HG03095 (cell line): ENCODE results near the gene C16orf92.
"Not testable (repeated sequence)": the region's sequence is repeated elsewhere in the genome, so short reads cannot be mapped to it uniquely, and the experiment has no call there.

Experiments
- ATAC-seq: cut with Tn5 transposase; IDR thresholded peaks from one replicate; pipeline ENCODE4 v1.9.1; 2021; ENCODE audit warnings: moderate library complexity; ENCODE audit not compliant: unreplicated experiment

The C16orf92 gene

DNA sequence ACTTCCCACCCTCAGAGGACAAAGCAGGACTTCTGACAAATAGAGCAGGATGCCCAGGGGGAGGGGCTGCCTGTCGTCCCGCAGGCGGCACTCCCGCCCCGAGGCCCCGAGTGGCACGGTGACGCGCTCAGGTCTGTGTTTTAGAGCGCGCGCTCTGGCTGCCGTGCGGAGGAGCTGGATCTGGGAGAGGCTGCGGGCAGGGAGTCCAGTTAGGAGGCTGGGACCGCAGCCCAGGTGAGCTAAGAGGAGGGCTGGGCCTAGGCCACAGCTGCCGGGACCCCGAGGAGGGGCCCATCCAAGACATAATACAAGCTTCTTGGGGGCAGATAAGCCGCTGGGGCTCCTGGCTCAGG, 18.6 kb upstream of the C16orf92 start:
- ATAC-seq, result no peak

GRCh38 chr16:30004811-30005242, 18.2 kb upstream of the C16orf92 start:
- no peak for ATAC-seq

GRCh38 chr16:30005341-30006094, 17.5 kb upstream of the C16orf92 start:
- ATAC-seq, result no peak

GRCh38 chr16:30006095-30006473, 16.9 kb upstream of the C16orf92 start:
- ATAC-seq, result no peak

DNA sequence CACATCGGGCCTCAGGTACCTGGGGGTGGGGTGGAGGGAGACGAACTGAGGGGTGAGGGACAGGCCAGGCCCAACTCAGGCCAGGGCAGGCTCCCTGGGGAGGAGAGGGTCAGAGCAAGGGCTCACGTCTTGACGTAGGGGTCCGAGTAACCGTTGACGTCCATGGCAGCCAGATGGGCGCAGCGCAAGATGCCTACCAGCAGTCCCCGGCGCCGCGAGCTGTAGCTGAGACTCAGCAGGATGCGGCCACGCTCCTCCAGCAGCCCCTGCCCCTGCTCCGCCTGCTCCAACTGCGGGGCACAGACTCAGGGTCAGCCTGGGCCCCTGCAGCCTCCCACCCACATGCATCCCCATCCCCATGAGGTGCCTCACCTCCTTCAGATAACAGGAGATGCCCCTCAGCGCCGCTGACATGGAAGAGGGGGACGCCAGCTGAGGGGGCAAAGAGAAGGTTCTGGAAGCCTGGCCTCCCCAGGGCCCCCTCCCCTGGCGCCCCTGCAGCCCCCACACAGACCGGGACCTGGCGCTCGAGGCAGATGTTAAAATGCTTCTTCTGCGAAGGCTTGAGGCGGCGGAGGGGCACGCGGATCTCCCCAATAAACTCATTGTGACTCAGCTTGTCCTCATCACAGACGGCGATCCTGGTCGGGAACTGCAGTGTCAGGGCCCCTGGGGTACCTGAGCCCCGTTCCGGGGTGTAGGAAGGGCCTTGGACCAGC, 16.2 kb upstream of the C16orf92 start:
- ATAC-seq, result no peak

- ATAC-seq, result no peak
These were observed 15.6 kb upstream of the C16orf92 start for GRCh38 chr16:30007378-30007895.

GRCh38 chr16:30009085-30009862, 13.7 kb upstream of the C16orf92 start:
- ATAC-seq, result no peak

DNA sequence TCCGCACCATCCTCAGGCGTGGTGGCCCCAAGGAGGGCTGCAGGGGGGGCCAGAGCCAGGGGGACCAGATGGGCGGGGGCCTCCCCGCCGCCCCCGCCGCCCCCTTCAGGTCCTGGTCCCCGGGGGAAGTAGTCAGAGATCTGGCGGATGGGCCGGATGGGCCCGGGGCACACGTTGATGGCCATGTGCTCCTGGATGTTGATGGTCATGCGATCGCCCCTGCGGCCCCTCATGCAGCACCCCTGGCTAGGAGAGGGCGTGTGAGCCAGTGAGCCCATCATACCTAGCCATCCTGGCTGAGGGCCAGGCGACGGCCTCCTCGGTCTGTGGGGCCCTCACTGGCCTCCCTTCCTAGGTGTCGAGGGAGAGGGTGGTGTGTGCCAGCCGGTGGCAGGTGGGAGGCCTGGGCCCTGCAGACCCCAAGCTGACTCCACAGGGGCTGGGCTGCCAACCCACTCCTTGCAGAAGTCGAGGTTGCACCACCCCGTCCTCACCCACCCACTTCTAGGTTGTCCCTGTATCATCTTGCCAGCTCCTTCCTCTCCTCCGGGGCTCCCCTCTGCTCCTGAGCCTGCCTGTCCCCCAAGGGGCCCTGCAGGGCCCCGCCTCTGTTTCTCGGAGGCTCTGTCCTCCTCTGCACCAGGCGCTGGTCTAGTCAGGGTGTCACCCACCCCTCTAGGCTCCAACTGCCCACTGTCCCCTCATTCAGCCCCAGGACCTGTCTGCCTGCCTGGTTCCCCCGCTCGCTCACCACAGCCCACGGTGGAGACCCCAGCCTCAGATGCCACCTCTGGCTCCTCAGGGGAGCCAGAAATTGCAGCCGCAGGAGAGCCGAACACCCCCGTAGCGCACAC, 12.8 kb upstream of the C16orf92 start:
- no peak for ATAC-seq

- ATAC-seq, result no peak
These were observed 11.9 kb upstream of the C16orf92 start, which contains the start of gene DOC2A for GRCh38 chr16:30010844-30011713. Gene DOC2A, minus strand, starts transcription at chr16:30011027. Its CDS starts 805 bp downstream, at chr16:30010222.

DNA sequence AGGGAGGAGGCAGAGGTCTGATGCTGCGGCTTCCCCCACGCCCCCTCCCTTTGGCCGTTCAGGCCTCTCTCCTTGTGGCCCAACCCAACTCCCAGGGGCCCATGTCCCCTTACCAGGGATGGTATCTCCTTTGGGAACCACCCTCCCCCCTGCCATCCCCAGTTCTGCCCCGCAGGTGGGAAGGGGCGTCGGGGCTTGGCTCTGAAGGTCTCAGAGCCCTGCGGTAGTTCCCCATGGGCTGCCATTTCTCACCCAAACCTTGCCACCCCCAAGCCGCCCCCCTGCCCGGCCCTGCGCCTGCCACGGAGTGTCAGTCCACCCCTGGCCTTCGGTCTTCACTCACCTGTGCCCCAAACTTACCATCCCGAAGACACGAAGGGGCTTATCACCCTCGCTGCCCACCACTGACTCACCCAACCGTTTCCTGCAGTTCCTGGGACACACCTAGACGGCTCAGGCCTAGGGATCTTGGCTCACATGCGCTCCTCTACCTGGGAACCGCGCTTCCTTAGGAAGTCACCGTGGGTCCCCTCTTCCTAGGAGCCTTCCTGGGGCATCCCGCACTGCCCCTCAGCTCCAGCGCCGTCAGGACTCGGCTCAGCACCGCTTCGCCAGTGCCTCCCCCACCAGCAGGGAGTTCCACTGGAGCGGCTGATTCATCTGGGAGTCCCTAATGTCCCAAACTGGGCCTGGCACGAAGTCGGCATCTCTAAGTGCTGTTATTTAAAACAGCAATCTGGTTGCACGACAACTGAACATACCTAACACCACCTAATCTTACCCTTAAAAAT, 11.1 kb upstream of the C16orf92 start:
- ATAC-seq, result no peak

DNA sequence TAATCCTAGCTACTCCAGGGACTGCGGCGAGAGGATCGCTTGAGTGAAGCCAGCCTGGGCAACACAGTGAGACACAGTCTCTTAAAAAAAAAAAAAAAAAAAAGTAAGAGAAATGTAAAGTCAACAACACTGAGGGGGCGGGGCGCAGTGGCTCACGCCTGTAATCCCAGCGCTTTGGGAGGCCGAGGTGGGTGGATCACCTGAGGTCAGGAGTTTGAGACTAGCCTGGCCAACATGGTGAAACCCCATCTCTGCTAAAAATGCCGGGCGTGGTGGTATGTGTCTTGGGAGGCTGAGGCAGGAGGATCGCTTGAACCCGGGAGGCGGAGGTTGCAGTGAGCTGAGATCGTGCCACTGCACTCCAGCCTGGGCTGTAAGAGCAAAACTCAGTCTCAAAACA, 10.4 kb upstream of the C16orf92 start:
- ATAC-seq, result not testable (repeated sequence)

DNA sequence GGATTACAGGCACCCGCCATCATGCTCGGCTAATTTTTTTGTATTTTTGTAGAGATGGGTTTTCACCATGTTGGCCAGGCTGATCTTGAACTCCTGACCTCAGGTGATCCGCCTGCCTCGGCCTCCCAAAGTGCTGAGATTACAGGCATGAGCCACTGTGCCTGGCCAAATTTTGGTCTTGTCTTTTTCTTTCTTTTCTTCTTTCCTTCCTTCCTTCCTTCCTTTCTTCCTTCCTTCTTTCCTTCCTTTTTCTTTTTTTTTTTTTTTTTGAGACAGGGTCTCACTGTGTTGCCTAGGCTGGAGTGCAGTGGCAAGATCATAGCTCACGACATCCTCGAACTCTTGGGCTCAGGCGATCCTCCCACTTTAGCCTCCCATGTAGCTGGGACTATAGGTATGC, 7.5 kb upstream of the C16orf92 start:
- not testable (repeated sequence) for ATAC-seq

- ATAC-seq, result no peak
These were observed 6.3 kb upstream of the C16orf92 start for GRCh38 chr16:30016555-30017276.

DNA sequence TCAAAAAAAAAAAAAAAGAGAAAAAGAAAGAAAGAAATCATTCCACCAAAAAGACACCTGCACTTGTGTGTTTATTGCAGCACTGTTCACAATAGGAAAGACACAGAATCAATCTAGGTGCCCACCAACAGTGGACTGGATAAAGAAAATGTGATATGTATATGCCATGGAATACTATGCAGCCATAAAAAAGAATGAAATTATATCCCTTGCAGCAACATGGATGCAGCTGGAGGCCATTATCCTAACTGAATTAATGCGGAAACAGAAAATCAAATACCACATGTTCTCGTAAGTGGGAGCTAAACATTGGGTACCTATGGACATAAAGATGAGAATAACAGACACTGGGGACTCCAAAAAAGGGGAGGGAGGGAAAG, 5.7 kb upstream of the C16orf92 start:
- ATAC-seq, result no peak

GRCh38 chr16:30017937-30018336, 5.1 kb upstream of the C16orf92 start:
- ATAC-seq, result not testable (repeated sequence)

DNA sequence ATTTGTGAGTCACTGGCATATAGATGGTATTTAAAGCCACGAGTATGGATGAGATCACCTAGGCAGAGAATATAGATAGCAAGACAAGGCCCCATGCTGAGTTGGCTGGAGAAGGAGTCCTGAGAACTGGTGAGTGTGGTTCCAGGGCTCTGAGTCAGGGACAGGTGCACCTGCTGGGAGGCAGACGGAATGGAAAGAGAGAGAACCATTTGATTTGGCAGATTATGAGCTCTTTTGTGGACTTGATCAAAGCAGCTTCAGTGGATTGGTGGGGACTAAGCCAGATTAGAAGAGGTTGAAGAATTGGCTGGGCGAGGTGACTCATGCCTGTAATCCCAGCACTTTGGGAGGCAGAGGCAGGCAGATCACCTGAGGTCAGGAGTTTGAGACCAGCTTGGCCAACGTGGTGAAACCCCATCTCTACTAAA, 4.3 kb upstream of the C16orf92 start:
- no peak for ATAC-seq

- no peak for ATAC-seq
These were observed 588 bp downstream of the C16orf92 start for GRCh38 chr16:30023586-30023985.

- no peak for ATAC-seq
These were observed 1.5 kb downstream of the C16orf92 start for GRCh38 chr16:30024451-30024850.
